ENCODE results near the gene AVPR2.

GRCh38 chrX:153876112-153876491 lies 28.4 kb upstream of the AVPR2 start:
- TF ChIP-seq CTCF (IDR thresholded peaks at IDR 0.05; ENCODE audit: borderline replicate concordance, extremely low read depth, low read length, poor library complexity, severe bottlenecking) (no peak), EZH2 (IDR thresholded peaks at IDR 0.05; ENCODE audit: borderline replicate concordance, low read depth, low read length, severe bottlenecking) (no peak)

Measured in DND-41 (cell line).